Lung microvascular endothelial cell (primary cell): ENCODE measurements around the gene MYBPC1. TPM values are rescaled to one million over a fixed set of nuclear protein-coding genes. Genes with fewer than 3 reads are reported as not detected.
"Not testable (repeated sequence)": the region's sequence is repeated elsewhere in the genome, so short reads cannot be mapped to it uniquely, and the experiment has no call there.

Experiments
- DNase-seq, 2 donors: peaks; one replicate each; pipeline versions ENCODE4 v3.0.0 to v3.0.0-alpha.2; 2010; ENCODE audit warnings: low read depth in 2 of 2
- total RNA-seq: library from RNA; depleted of rRNA; stranded (reverse); fragments of >200 nt; gene quantifications from 2 replicates; pipeline ENCODE4 v1.2.1, GENCODE V29; 2014

Gene MYBPC1
- total RNA-seq, 1 donor from 2014 or later = not detected

DNA sequence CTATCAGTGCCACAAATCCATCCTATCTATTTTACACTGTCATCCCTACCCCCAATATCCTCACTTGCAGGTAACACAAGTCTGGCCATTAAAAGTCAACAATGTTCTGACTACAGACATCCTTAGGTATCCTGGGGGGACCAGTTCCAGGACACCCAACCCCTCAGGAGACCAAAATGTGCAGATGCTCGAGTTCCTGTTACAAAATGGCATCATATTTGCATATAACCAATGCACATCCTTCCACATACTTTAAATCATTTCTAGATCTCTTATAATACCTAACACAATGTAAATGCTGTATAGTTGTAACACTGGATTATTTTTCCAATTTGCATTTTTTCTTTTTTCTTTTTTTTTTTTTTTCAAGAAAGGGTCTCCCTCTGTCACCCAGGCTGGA, 137.5 kb downstream of the MYBPC1 start:
- no peak for DNase-seq

DNA sequence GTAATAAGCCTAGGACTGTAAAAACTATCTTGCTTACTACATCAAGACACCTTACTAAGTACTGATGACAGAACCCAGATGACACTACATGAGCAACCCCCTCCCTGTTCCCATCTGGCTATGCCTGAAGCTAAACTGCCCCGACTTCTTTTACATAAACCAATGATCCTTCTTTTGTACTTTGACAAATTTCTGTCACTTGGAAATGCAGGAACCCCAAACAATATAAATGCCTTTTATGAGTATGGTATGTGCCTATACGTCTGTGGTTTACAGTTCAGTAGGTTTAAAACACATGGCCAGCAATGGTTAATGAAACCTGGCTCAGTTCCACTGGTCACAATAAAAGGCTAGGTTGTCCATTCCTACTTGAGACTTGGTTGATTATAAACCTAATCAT, 138.4 kb downstream of the MYBPC1 start:
- no peak for DNase-seq

DNA sequence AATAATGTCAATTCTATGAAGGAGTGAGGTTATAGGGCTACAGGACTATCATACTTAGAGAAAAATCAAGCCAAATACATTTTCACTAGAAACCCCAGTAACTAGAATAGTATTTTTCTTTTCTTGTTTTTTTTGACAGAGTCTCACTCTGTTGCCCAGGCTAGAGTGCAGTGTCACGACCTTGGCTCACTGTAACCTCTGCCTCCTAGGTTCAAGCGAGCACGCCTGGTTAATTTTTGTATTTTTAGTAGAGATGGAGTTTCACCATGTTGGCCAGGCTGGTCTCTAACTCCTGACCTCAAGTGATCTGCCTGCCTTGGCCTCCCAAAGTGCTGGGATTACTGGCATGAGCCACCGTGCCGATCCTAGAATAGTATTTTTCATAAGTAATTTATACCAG, 139.7 kb downstream of the MYBPC1 start:
- DNase-seq = not testable (repeated sequence)

Other genes with a start within 250 kb of the MYBPC1 start
- 29.4 and 37.3 TPM in 2 replicates for gene ARL1, start 187.2 kb upstream of the MYBPC1 start, total RNA-seq
- not detected in 2 replicates for gene SPIC, start 119.6 kb upstream of the MYBPC1 start, total RNA-seq
- 20.5 and 42.7 TPM in 2 replicates for gene CHPT1, start 102.7 kb downstream of the MYBPC1 start, total RNA-seq
- under 0.01 TPM in 1 of 2 replicates, not detected in the other for gene SYCP3, start 144.5 kb downstream of the MYBPC1 start, total RNA-seq
- 23.5 and 25.0 TPM in 2 replicates for gene GNPTAB, start 236.0 kb downstream of the MYBPC1 start, total RNA-seq